Colon (tissue), 2 donors: ENCODE measurements around the gene SPSB4.

Experiments
- FAIRE-seq: peaks from 2 replicates; lab custom pipeline; 2012; peaks lifted over from hg19 to GRCh38; lab: Jason Lieb, UNC
- donor health status: control.
- donor health status: control.

The SPSB4 gene

DNA sequence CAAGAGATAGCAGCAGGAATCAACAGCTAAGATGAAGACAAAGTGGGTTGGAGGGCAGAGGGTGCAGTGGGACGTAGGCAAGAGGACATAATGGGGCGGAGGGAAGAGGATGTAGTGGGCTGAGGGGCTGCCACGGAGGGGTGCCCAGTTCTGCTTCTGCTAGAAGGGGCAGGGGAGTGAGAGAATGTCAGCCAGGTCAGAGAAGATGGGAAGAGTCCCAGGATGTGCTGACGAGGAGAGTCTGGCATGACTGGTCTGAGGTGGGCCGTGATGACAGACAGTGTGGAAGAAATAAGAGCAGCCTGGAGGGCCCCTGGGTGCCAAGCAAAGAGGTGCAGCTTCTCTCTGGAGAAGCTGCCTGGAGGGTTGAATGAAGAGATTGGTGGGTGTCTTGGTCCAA is 4.0 kb downstream of the SPSB4 start:
- FAIRE-seq: no peak

DNA sequence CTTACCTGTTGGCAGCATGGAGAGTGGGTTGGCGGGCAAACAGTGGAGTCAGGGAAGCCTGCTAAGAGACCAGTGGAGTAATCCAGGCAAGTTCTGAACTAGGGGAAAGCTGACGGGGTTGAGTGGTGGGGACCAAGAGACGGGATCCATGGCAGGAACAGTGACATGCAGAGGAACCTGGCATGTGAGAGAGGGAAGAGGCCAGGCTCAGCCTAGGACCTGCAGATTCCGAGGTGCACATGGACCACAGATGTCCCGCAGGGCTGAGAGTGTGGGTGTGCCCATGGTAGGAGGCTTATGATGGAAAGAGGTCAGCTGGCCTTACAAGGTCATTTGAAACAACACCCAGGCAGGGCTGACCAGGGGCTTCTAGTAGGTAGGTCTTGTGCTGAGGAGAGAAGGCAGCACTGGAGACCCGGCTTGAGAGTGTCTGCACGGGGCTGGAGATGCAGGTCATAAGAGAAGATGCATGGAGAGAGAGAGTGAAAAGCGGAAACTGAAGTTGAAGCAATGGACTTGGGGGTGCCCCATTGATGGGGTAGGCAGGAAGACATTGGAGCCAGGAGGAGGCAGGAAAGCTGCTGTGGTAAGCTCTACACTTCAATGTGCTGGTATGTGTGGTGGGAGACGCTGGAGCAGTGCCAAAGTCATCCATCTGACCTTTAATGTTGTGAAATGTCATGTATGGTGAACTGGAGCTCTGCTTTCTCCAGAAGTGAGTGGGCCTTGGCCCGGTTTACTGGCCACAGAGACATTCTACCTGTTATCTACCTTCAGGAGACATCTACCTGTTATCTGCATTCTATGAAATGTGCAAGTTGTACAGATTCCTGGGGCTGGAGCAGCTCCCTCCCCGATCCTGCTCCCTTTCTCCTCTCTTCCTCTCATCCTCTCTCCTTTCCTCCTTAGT is 4.6 kb downstream of the SPSB4 start:
- FAIRE-seq: no peak

DNA sequence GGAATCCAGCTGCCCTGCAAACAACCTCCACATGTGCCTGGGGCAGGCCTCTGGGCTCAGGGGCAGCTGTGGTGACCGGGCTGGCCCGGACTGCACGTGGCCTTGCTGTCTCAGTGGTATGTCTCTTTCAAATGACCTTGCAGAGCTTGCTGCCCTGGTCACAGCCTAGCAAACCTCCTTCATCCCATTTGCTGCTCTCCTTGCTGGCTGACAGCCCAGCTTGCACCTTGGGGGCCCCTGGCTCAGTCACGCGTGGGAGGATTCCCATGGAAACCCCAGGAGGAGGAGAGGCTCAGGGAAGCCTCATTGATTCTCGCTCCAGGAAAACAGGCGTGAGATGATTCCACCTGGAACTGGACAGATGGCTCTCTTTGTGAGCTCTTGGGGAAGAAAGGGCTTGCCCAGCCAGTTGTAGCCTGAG is 5.6 kb downstream of the SPSB4 start:
- FAIRE-seq: no peak

DNA sequence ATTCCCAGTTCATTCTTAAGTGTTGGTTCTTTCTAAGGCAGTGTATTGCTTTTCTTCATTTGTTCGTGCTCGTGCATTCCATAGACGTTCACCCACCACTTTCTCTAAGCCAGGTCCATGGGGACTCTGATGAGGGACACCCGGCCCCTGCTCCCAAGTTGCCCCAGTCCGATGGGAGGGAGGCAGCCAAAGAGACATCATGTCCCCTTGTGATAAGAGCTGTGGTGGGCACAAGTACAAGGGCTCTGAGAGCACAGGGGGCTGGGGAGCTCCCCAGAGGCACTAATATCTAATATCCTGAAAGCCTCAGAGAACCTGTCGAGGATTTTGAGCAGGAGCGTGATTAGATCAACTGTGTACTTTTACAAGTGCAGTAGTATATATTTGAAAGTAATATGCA is 6.3 kb downstream of the SPSB4 start:
- no peak for FAIRE-seq

DNA sequence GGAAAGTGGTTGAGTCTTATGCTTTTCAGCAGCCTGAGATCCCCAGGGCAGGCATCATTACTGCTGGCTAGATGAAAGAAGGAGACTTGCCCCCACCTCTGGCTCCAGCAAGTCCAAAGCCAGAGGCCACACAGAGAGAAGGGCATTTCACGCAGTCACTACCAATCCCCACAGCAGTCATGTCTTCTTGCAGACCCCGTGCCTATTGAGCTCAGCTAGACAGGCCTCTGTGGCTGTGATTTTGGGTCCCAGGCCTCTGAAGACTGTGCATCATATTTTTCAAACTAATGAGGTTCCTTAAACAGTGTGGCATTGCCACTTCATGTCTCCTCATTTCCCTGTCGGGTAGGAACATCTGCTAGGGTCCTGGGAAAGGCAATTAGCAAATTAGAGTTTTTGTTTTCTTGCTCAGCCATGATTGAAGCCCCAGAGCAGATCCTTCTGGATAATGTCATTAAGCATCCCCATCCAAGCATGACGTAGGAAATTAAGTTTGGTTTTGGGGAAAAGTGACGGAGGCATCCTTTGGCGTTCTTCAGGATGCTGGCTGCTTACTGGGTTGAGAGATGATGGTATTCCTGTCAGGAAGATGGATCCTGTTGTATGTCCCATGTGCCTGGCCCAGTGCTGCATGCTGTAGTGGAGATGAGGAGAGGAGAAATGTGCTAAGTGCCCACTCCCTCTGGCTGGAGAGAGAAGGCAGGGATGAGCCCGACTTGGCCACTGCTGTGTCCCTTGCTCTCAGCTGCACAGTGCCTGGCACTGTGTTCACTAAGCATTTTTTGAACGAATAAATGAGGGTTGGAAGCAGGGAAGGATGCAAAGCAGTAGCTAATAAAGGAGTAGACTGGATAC is 7.0 kb downstream of the SPSB4 start:
- FAIRE-seq: no peak

DNA sequence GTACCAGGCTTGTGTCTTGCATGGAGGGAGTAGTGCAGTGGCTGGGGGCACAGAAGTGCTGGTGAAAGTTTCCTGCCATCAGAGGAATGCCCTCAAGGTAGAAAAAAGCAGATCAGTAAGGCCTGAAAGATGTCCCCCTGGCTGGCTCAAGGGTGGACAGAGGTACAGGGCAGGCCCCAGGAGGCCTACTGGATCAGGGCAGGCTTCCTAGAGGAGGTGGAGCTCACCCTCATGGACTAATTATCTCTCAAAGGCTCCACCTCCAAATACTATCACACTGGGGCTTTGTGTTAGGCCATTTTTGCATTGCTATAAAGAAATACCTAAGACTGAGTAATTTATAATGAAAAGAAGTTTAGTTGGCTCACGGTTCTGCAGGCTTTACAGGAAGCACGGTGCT is 7.8 kb downstream of the SPSB4 start:
- FAIRE-seq: no peak

DNA sequence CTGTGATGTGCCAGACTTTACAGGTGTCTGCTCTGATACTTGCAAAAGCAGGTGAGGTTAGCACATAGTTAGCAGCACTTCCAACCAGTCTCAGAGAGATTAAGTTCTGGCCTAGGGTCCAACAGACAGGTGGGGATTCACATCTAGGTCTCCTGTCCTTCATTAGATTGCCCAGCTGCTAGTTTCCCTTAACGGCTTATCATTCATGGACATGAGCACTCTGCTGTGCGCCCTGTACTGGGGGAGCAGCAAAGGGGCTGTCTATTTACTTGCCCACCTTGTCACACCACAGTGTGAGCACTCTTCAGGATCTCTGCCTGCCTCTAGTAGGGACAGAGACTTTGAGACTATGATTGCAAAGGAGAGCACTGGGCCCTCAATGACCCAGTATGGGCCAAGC is 8.7 kb downstream of the SPSB4 start:
- FAIRE-seq: no peak

DNA sequence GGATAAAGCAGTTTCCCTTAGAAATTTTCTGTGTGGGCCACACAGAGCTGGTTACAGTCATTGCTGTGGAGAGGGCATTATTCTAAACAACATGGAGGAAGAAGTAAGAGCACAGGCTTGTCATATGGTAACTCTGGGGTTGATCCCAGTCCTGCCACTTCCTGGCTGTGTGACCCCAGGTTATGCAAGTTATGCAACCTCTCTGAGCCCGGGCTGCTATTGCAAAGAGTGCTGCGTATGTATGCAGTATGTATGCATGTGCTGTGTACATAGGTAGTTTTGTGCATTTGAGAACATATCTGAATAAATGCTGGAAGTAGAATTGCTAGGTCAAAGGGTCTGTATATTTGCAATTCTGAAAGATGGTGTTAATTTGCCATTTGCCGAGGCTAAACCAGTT is 9.2 kb downstream of the SPSB4 start:
- no peak for FAIRE-seq

DNA sequence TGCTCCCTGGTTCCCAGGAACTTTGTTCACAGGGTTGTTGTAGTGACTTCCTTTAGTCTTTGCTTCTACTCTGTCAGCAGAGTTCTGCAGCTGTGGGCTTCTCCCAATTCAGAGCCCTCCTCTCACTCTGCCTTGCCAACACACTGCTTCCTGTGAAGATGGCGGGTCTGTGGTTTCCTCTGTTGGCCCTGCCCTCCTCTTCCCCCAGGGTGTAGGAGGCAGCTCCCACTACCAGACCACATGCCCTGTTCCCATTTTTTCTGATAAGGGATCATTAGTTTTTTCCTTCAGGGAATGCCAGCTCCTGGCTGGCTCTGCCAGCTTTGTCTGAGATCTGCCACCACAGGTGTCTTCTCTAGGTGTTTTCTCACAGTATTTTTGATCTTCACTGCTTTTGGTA is 12.7 kb downstream of the SPSB4 start:
- FAIRE-seq: no peak

DNA sequence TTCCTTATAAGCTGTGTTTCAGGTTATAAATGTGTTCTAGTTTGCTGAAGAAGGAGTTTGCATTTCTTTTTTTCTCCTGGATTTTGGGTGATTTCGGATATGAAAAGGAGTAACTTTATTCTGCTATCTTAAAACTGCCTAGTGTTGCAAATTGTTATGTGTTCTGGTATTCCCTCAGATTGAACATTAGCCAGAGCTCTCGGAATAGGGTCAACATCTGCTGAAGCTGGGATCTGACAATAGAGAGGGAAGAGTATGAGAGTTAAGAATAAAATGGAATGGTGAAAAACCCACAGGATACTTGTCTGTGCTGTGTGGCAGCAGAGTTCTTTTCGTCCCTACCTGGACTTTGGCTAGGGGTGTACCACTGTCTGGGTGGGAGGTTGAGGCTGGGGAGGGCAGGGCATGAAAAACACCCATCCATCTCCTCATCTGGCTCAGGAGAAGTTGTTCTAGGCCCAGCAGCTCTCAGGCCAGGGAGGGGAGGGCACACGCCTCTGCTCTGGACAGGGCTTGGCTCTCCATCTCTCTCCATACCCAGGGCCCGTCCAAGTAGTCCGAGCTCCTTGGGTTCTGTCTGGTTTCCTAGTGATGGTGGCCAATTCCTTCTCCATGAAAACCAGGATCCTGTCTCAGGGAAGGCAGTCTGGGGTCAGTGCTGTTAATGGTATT is 13.2 kb downstream of the SPSB4 start:
- FAIRE-seq: no peak

DNA sequence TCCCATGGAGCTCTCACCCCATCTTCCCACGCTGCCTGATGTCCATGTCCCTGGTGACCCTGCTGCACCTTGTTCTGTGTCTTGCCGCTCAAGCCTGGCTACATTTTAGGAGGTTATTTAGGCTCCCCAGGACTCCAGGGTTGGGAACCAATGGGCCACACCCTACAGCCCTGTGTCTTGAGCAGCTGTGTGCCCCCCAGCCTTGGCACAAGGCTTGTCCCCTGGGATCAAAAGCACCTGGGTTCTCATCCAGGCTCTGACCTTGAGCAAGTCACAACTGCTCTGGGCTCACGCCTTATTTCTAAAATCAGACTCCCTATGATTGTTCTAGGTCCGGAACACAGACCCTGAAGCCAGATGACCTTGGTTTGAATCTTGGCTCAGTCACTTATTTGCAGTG is 14.1 kb downstream of the SPSB4 start:
- FAIRE-seq: no peak

DNA sequence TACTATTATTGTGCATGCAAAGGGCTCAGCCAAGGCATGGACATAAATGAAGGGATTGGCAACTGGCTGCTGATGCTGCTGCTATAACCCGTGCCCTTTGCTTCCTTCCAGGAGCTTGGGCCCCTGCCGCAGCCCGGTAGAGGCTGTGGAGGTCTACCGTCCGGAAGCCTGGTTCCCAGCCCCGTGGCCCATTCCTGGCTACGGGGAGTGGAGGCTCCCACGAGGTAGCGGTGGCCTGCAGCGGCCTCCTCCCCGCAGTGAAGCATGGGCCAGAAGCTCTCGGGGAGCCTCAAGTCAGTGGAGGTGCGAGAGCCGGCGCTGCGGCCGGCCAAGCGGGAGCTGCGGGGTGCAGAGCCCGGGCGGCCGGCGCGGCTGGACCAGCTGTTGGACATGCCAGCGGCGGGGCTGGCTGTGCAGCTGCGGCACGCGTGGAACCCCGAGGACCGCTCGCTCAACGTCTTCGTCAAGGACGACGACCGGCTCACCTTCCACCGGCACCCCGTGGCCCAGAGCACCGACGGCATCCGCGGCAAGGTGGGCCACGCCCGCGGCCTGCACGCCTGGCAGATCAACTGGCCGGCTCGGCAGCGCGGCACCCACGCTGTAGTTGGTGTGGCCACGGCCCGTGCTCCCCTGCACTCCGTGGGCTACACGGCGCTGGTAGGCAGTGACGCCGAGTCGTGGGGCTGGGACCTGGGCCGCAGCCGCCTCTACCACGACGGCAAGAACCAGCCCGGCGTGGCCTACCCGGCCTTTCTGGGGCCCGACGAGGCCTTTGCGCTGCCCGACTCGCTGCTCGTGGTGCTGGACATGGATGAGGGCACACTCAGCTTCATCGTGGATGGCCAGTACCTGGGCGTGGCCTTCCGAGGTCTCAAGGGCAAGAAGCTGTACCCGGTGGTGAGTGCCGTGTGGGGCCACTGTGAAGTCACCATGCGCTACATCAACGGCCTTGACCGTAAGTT is 15.0 kb downstream of the SPSB4 start:
- no peak for FAIRE-seq

DNA sequence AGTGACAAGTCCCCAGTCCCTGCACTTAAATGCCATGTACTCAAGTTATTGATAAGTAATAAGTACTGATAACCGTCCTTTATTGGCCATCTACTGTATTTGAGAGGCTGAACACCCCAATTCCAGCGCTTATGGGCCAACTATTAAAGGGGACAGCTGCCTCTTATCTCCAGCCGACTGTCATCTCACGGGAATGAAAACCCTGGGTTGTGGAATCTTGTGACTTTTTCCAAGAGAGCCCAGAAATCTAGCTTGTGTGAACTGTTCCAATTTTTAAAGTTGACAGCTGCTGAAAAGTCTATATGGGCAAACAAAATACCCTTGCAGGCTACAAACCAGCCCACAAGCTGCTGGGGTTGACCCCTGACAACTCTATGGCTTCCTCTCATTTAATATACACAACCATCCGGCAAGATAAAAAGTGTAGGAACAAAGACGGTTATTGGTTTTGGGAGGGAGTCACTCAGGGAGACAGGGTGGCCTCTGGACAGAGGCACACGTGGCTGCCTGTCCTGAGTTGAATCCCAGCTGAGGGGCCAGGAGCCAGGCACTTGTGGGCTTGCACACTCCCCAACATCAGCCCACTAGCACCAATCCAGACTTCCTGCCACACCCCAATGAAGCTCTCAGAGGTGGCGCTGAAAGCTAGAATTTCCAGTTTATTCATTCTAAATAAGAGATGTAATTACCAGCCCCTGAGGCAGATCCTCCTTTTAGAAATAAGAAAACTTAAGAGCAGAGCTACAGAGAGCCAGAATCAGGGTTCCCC is 16.2 kb downstream of the SPSB4 start:
- FAIRE-seq: no peak

DNA sequence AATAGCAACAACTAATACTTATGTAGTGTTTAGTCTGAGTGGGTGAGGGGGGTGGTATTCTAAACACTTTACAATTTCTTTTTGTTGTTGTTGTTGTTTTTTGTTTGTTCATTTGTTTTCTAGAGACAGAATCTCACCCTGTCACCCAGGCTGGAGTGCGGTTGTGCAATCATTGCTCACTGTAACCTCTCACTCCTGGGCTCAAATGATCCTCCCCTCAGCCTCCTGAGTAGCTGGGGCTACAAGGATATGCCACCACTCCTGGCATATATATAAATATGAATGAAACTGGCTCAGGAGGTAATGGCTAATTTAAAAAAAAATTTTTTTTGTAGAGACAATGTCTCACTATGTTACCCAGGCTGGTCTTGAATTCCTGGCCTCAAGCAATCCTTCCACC is 19.1 kb downstream of the SPSB4 start:
- no peak for FAIRE-seq

DNA sequence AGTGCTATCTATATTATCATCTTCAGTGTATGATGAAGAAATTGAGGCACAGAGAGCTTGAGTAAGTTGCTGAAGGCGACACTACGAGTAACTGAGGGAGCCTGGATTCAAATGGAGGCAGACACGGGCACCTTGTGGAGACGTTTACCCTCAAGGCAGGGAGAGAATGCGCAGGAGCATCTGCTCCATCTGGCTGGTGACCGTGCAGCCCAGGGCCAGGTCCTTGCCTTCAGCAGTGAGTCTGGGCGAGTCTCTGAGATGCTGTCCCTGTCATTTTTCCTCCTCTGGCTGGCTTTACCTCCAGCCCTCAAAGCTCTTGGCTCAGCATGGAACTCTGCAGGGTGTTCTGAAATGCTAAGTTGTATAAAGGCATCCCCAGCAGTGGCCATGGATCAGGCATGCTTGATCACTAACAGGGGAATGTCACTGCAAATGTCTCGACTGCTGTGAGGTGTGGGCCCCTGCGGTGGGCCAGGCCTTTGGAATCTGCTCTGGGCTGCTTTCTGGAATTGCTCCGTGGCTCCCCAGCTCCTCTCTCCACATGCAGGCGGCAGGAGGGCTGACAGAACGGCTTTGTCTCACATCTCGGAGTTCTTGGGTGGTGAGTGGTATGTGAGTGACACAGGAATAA is 19.7 kb downstream of the SPSB4 start:
- FAIRE-seq: no peak

DNA sequence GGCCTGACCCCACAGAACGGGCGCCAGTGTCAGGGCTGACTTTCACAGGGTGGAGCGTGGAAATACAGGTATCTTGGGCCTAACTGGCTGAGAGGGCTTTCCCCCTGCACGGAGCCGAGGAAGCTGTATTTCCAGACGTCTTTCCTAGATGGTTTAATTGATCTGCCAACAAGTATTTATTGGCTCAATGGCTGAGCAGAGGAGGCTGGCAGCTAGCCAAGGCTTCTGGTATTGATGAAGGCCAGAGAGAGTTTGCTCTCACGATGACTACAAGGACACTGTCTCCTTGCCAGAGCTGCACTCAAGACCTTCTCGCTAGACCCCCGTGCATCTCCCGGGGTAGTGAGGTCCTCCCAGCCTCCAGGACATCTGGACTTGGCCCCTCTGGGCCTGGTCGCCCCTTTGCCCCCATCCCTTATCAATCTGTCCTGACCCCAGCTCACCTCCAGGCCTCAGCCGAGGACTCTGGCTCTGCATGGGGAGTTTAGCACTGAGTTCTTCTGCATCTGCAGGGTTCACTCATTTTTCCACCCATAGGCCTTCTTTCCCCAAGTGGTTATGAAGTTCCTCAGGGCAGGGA is 20.6 kb downstream of the SPSB4 start:
- FAIRE-seq: no peak

DNA sequence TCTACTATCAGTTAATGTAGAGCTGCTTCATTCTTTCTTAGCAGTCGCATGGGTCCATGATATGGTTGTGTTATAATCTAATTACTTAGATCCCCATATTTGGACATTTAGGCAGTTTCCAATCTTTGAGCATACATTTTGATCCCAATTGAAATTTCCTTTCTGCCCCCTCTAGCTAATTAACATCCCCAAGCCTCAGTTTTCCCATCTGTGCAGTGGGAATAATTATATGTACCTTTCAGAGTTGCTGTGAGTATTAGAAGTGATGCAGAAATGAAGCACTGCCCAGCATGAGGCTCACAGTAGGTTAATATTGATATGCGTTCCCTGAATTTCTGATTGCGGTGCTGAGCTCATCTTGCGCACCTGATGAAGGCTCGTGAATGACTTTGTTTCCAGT is 21.8 kb downstream of the SPSB4 start:
- FAIRE-seq: no peak

DNA sequence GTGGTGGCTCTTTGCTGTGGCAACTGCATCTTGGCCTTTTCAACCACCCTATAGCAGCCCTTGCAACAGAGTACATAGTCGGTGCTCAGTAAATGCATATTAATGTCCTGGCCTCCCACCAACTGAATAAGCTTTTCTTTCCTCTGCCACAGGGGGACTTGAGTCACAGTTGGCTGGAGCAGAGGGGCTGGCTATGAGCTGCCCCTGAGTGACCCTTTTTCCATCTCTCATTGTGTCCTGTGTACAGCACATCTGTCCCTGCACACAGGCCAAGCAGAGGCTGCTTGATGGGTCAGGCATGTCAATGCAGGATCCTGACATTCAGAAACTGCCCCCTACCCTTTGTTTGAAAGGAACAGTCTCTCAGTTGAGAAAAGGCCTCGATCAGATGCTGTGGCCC is 22.4 kb downstream of the SPSB4 start:
- FAIRE-seq: no peak

DNA sequence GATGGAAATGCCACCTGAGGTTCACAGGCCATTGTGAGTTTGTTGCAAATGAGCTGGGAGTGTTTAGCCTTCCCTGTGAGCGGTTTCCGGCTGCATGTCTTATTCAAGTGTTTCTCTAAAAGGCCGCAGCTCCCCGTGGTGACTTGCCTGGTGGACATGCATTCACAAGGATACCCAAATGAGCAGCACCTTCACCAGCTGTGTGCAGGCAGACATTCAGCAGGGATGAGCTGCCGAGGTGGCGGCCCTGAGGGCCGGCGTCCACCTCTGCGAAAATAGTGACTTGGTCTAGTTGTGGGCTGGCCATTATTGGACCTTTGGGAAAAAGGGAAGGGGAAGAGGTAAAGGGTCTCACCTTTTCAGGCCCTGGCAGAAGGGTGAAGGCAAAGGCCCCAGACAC is 23.4 kb downstream of the SPSB4 start:
- FAIRE-seq: no peak
